Activated T-cell treated with anti-CD3 and anti-CD28 coated beads, Interleukin-2, amount 50 U/mL, for 1 hour (primary cell): ENCODE data around the gene OSBPL9.
"Not testable (repeated sequence)": the region's sequence is repeated elsewhere in the genome, so short reads cannot be mapped to it uniquely, and the experiment has no call there.

Source experiments
- DNase-seq: peaks from one replicate; pipeline ENCODE4 v3.0.0-alpha.2; 2020

Gene OSBPL9

GRCh38 chr1:51610104-51610503 is 6.8 kb upstream of the OSBPL9 start:
- DNase-seq: not testable (repeated sequence)

DNA sequence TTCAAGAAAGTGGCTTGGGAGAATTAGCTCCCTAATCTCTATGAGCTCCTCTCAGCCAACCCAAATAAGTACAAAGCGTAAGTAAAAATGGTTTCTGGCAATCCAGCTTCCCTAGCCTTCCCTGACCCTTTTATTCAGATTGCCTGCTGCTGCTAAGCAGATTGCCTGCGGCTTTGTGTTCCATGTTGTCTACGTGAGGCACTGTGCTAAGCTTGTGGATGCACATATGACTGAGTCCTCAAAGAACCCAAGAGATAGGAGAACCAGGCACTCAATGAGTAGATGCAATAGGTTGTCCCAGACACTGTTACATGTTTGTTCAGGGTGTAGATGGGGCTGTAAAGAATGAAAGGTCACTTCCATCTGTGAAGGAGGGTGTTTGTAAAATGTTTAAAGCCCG is 6.3 kb upstream of the OSBPL9 start:
- no peak for DNase-seq

GRCh38 chr1:51612447-51612961 is 4.4 kb upstream of the OSBPL9 start:
- no peak for DNase-seq

DNA sequence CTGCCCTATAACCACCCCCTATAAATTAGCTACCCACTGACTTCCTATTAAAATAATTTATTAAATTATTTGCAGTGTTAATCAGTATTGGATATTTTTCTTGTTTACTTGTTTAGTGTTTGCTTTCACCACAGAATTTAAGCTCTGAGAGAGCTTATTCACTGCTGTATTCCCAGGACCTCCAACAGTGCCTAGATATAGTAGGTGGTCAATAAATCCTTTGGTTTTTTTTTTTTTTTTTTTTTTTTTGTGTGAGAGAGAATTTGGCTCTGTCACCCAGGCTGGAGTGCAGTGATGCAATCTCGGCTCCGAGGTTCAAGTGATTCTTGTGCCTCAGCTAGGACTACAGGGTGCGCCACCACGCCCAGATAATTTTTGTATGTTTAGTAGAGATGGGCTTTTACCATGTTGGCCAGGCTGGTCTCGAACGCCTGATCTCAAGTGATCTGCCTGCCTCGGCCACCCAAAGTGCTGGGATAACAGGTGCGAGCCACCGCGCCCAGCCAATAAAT is 1.1 kb upstream of the OSBPL9 start:
- no peak for DNase-seq

DNA sequence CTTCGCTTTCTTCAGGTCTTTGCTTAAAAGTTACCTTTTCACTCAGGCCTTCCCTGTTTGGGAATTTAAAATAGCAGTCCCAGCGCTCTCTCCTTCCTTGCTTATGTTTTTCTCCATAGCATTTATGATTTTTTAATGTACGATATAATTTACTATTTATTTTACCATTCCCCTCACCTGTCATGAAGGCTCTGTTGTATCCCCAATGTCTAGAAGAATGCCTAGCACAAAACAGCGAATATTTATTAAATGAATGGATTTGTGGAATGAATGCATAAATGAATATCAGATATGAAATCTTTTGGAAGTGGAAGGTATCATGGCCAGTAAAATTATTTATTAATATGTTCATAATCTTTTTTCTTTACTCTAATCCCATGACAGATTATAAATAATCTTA is 402 bp upstream of the OSBPL9 start:
- DNase-seq: no peak

DNA sequence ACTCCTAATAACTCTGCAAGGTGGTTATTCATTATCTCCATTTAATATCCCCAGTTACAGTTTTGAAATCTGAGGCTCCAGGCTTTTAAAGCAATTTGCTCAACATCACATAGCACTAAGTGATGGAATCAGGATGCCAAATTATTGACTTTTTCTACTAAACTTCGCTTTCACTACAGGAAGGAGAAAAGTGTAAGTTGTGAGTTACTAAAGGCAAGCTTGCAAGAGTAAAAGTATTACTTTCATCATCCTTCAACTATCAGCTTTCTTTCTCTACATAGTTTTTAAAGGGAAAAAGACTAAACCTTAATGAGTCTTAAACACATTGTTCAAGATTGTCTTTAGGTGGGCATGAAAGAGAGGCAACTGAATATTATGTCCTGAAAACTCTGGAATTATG is 1.8 kb downstream of the OSBPL9 start:
- no peak for DNase-seq

GRCh38 chr1:51620470-51620869 is 3.6 kb downstream of the OSBPL9 start:
- DNase-seq: no peak

DNA sequence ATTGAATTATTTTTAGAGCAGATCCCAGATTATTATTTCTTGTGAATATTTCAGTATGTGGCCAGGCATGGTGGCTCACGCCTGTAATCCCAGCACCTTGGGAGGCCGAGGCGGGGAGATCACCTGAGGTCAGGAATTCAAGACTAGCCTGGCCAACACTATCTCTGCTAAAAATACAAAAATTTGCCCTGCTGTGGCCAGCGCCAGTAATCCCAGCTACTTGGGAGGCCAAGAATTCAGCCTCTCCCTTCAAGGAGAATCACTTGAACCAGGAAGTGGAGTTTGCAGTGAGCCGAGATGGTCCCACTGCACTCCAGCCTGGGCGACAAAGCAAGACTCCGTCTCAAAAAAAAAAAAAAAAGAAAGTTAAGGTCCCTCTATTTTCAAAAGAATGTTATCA is 4.3 kb downstream of the OSBPL9 start:
- no peak for DNase-seq

- DNase-seq: no peak
Measured at GRCh38 chr1:51621841-51622454, 5.1 kb downstream of the OSBPL9 start.

- DNase-seq: no peak
Measured at GRCh38 chr1:51622455-51622913, 5.6 kb downstream of the OSBPL9 start.

DNA sequence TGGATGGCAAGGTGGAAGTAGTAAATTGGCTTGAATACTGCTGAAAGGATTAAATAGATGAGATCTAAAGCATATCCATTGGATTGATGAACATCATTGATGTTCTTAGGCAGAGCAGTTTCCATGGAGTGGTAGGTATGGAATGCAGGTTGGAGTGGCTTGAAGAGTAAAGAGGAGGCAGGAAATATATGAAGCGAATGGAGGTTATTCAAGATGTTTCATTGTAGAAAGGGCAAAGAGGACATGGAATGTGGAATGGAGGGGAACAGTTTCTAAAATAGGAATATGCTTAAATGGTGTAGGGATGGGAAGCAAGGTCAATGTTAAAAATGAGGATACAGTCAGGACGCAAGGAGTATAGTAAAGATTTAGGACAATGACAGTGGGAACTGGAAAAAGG is 6.1 kb downstream of the OSBPL9 start:
- DNase-seq: no peak

DNA sequence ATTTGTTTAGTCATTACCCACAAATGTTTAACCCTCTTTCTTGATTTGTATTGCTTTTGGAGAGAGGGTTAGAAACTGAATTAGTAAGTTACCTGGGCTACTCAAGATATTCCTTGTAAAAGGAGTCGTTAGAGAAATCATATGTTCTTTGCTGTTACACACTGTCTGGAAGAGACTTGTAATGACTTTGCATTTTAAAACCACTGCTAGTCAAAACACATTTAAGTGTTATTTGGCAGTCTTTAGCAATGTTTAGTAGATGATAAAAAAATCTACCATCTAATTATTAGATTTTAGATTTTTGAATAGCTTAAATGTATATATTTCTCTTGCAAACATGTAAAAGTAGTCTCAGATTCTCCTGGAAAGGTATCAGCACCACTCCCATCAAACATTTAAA is 6.6 kb downstream of the OSBPL9 start:
- DNase-seq: no peak

- DNase-seq: no peak
Measured at GRCh38 chr1:51624855-51625254, 8.0 kb downstream of the OSBPL9 start.

DNA sequence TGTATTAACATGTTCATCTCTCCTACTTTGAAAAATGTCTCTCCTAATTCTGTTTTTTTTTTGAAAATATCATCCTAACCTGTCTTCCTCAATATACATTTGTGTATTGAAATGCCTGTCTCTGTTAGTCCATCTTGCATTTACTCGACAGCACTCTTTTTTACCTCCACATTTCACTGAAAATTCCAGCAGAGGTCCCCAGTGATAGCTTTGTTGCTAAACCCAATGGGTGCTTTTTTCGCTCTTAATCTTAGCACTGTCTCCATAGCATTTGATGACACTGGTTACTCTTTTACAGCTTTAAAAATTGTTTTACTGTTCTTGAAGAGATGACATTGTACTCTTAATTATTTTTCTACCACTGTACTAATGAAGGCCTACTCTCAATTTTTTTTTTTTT is 10.8 kb downstream of the OSBPL9 start:
- no peak for DNase-seq

- no peak for DNase-seq
Measured at GRCh38 chr1:51628715-51629590, 12.1 kb downstream of the OSBPL9 start.

- DNase-seq: no peak
Measured at GRCh38 chr1:51629918-51630317, 13.0 kb downstream of the OSBPL9 start.

DNA sequence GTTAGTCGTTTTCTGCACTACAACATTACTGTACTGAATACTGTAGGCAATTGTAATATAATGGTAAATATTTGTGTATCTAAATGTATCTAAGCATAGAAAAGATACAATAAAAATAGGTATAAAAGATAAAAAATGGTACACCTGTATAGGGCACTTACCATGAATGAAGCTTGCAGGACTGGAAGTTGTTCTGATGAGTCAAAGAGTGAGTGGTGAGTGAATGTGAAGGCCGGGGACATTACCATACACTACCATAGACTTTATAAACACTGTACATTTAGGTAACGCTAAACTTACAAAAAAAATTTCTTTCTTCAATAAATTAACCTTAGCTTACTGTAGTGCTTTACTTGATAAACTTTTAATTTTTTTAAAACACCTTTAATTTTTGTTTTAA is 13.5 kb downstream of the OSBPL9 start:
- no peak for DNase-seq

DNA sequence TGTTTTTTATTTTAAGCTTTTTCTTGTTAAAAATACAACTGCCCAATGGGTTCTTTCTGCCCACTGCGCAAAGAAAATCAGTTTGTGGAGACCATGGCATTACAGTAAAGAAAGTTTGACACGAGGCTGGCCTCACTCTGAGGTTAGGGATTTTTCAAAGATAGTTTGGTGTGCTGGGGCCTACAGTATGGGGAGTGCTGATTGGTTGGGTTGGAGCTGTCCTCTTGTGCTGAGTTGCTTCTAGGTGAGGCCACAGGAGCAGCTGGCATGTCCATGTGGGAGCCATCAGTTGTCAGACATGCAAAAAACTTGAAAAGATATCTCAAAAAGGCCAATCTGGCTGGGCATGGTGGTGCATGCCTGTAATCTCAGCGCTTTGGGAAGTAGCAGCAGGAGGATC is 14.0 kb downstream of the OSBPL9 start:
- no peak for DNase-seq

DNA sequence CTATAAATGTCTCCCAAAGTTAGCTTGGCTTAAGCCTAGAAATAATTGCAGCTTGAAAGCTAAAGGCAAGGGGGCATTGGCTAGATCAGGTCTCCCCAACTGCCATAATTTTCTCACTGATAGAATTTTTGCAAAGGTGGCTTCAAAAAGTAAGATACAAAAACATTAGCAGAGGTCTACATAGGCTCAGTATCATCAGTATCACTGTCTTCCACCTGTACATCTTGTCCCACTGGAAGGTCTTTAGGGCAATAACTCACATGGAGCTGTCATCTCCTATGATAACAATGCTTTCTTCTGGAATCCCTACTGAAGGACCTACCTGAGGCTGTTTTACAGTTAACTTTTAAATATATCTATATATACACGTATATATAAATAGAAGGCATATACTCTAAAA is 14.9 kb downstream of the OSBPL9 start:
- DNase-seq: no peak

DNA sequence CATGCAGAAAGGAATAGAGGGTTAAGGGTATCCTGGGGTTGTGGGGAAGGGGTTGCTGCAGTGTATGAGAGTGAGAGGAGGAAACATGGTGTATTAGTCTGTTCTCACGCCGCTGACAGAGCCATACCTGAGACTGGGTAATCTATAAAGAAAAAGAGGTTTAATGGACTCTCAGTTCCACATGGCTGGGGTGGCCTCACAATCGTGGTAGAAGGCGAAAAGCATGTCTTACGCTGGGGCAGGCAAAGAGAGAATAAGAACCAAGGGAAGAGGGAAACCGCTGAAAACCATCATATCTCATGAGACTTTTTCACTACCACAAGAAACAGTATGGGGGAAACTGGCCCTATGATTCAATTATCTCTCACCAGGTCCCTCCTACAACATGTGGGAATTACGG is 17.7 kb downstream of the OSBPL9 start:
- DNase-seq: no peak

DNA sequence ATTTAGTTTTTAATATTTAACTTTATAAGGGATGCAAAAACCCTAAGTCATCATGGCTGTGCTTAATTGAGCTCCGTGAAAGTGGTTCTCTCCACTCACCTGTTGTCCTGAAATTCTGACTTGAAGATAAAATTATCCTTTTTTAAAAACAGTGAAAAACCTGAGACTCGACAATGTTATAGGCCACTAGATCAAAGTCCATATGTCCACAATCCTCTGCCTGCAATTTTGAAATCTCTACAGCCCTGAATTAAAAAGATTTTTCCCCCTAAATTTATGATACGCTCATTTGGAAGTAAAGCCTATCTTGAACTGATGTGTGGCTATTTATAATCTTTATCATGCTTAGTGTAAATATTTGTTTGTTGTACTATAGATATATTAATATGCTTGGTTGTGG is 18.7 kb downstream of the OSBPL9 start:
- DNase-seq: no peak

DNA sequence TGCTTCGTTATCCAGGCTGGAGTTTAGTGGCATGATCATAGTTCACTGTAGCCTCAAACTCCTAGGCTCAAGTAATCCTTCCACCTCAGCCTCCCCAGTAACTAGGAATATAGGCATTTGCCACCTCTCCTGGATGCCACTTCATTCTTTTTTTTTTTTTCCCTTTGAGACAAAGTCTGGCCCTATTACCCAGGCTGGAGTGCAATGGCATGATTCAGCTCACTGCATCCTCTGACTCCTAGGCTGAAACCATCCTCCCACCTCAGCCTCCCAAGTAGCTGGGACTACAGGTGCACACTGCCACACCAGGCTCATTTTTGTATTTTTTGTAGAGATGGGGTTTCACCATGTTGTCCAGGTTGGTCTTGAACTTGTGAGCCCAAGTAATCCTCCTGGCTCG is 19.3 kb downstream of the OSBPL9 start:
- no peak for DNase-seq

- DNase-seq: no peak
Measured at GRCh38 chr1:51636764-51637522, 20.1 kb downstream of the OSBPL9 start.
